Mucosa of gallbladder (tissue), 1 donor: ENCODE data around the gene UQCR10. TPM values are rescaled to one million over a fixed set of nuclear protein-coding genes. Genes with fewer than 3 reads are reported as not detected.
"Not testable (repeated sequence)": the region's sequence is repeated elsewhere in the genome, so short reads cannot be mapped to it uniquely, and the experiment has no call there.

Experiments
- DNase-seq: peaks from one replicate; pipeline ENCODE4 v3.0.0-alpha.2; 2020; ENCODE audit warnings: low spot score
- total RNA-seq: library from RNA; stranded (reverse); gene quantifications from one replicate; pipeline ENCODE4 v1.2.1, GENCODE V29; 2021
- donor health status: DM: no; HTN: no; CAD: no.

The UQCR10 gene
- total RNA-seq, 1 donor from 2014 or later, result 106 TPM

DNA sequence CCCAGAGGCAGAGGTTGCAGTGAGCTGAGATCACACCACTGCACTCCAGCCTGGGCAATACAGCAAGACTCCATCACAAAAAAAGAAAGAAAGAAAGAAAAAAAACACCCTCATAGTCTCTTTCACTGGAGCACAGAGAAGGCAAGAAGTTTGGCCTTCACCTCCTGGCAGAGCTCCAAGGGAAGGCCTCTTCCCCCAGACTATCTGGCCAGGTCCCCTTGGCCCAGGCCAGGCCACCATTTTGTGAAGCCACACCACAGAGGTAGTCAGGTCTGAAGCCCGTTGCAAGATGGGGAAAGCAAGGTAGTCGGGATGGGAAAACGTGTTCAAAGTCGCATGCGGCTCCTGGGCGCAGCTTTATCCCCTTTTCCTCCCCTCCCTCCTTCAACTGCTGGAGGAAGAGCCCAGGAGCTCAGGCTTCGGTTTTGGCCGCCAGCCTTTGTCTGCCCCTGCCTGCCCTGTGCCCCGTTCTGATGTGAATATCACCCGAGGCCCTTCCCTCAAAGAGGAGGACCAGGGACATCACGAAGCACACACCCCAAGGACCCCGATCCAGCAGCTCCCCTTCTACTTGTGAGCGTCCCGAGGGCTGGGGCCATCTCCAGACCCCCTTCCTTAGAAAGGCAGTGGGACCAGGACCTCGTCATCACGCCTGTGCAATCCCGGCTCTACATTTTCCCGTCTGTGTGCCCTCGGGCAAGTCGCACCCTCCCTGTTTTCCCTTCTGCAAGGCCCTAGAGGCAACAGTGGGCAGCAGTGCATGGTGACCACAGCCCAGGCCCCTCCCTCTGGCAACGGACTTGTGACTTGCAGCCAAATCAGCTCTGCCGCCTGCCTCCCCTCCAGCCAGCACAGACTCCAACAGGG is 29.7 kb upstream of the UQCR10 start:
- no peak for DNase-seq

- DNase-seq, result no peak
Observed at GRCh38 chr22:29738118-29738815, 28.9 kb upstream of the UQCR10 start.

GRCh38 chr22:29739346-29739875 is 27.8 kb upstream of the UQCR10 start:
- DNase-seq, result no peak

DNA sequence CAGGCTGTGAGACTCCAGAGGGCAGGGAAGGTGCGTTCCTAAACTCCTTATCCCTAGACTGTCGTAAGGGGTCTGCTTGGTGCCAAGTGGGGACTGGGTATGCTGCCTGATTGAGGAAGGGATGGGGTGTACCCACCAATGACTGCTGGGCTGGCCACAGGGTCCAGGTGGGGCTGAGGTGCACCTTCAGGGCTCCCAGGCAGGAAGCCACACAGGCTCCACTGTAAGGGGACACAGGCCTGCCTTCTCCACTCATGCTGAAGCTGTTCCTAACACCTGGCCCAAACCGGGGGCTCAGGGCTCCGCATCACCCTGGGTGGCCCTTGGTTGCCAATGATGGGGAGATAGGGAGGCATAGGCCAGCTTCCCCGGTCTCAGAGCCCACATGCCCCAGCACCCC is 27.0 kb upstream of the UQCR10 start:
- no peak for DNase-seq

- no peak for DNase-seq
Observed at GRCh38 chr22:29741926-29742325, 25.2 kb upstream of the UQCR10 start.

DNA sequence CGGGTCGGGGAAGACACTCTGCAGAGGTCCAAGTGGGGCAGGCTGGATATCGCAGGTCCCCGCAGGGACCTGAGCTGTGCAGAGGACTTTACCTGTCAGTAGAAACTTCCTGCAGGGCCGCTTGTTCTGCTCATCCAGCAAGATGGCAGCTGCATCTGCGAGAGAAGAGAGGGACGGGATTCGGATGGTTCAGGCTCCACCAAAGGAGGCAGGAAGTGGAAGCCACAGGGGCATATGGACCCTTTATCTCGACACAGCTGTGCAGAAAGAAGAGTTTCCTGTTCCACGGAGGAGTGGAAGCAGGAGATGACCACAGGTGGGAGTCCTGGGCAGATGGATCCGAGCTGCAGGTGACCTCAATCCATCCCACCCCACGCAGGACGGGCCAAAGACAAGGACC is 24.8 kb upstream of the UQCR10 start:
- DNase-seq, result no peak

- DNase-seq, result no peak
Observed at GRCh38 chr22:29744902-29745301, 22.3 kb upstream of the UQCR10 start.

- DNase-seq, result no peak
Observed at GRCh38 chr22:29747832-29748231, 19.3 kb upstream of the UQCR10 start.

- DNase-seq, result no peak
Observed at GRCh38 chr22:29748248-29748893, 18.8 kb upstream of the UQCR10 start.

GRCh38 chr22:29750029-29750428 is 17.1 kb upstream of the UQCR10 start:
- no peak for DNase-seq

DNA sequence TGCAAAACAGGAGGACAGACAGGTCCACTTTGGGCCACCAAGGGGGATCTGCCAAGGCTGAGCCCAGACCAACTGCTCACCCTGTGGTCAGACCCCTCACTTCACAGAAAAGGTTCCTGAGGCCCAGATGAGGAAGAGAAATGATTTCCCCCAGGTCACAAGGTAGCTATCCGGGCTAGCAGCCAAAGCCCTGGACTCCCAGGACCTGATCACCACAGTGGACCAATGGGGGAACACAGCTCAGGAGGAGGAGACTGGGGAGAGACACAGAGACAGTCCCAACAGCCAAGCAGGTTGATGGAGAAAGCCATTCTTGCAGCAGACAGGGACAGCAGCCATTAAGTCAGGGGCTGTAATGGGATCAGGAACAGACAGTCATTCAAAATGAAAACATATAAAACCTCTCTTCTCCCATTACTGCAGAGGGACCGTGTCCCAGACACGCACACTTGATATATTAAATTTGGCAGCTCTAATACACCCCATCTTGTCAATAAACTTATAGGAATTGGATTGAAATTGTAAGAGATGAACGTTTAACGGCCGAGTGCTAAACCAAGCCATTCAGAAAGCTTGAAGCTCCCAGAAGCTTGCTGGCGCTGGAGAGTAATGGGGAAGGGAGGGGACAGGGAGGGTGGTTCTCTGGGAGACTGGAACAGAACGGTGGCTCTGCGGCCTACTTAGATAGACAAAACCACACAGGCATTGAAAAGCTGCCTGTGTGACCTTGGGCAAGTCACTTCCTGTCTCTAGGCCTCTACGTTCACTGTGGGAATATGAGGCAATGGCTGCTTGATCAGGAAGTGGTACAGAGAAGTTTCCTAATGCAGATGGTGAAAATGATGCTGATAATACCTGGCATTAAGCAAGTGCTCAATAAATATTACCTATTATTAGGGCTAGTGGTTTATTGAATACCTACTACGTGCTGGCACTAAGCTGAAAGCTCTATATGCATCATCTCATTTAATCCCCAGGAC is 16.3 kb upstream of the UQCR10 start:
- no peak for DNase-seq

DNA sequence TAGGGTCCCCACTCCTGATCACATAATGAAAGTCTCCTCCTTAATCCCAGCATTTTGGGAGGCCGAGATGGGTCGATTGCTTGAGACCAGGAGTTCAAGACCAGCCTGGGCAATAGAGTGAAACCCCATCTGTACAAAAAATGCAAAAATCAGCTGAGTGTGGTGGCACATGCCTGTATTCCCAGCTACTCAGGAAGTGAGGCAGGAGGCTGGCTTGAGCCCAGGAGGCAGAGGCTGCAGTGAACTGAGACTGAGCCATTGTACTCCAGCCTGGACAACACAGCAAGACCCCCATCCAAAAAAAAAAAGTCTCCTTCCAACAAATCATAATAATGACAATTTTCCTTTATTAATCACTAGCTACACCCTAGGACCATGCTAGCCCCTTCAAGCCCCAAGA is 15.5 kb upstream of the UQCR10 start:
- no peak for DNase-seq

DNA sequence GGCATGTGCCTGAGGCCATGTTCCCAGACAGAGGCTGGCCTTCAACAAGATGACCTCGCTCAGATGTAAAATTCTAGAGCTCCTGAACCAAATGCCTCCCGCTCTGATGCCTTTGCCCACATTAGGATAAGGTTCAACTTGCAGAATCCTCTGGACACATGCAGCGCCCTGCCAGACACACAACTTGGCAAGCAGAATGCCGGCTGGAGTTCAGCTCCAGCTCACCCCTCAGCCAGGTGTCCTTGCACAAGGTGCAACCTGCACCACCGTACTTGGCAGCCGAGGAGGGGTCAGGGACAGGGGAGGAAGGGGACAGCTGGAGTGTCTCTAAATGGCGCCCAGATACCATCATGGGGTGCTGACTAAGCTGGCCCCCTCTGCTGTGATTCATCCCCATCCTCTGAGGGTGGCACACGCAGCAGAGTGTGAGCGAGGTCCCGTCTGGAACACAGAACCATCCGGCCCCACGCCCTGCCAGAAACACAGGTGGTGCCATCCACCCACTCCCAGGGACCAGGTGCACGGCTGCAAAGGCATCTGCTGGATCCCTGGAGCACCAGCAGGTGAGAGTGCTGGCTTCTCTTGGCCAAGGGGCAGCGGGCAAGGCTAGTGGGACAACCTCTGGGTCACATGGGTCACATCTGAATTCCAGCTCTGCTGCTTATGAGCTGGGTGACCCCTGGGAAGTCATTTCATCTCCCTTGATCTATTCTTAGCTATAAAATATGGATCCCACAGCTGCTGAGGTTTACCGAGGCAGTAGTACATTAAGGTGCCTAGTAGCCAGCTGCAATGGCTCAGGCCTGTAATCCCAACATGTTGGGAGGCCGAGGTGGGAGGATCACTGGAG is 13.1 kb upstream of the UQCR10 start:
- no peak for DNase-seq

- not testable (repeated sequence) for DNase-seq
Observed at GRCh38 chr22:29754658-29755395, 12.3 kb upstream of the UQCR10 start.

DNA sequence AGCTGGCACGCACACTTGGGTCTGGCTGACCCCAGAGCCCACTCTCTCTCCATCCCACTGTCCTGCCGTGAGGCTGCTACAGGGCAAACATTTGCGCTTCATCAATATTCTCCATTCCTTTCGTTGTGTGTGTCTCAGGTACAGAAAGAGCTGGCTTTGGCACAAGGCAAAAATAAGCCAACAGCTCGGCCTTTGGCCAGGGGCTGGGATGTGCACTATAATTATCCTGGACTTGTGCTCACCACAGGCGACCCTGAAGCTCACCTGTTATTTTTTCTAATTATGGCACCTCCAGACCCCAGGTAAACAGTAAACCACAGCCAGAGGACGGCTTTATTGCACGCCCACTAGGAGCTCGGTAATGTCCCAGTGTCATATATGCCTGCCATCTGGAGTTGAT is 11.3 kb upstream of the UQCR10 start:
- DNase-seq, result no peak

DNA sequence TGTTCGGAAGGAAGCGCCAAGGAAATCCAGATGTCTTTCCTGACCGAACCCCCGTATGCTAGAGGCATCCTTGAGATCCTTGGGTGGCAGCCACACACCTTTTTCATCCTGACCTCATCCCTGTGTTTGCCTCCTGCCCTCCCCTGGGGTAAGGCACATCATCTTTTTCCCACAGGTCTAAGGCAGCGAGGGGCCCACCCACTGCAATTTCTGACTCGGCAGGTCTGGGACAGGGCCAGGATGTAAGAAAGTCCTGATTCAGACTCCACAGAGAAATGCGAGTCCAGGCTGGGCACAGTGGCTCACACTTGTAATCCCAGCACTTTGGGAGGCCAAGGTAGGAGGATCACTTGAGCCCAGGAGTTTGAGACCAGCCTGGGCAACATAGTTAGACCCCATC is 10.8 kb upstream of the UQCR10 start:
- no peak for DNase-seq

- no peak for DNase-seq
Observed at GRCh38 chr22:29757096-29757495, 10.1 kb upstream of the UQCR10 start.

DNA sequence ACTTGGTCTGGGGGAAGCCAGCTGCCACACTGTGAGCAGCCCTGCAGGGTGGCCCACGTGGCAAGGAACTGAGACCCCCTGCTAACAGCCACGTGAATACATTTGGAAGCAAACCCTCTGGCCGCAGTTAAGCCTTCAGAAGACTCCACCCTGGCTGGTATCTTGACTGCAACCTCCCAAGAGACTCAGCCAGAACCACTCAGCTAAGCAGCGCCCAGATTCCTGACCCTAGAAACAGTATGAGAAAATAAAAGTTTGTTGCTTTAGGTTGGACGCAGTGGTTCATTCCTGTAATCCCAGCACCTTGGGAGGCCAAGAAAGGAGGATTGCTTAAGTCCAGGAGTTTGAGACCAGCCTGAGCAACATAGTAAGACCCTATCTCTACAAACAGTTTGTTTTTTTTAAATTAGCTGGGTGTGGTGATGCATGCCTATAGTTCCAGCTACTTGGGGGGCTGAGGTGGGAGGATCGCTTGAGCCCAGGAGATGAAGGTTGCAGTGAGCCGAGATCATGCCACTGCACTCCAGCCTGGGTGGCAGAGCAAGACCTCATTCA is 9.0 kb upstream of the UQCR10 start:
- DNase-seq, result no peak

DNA sequence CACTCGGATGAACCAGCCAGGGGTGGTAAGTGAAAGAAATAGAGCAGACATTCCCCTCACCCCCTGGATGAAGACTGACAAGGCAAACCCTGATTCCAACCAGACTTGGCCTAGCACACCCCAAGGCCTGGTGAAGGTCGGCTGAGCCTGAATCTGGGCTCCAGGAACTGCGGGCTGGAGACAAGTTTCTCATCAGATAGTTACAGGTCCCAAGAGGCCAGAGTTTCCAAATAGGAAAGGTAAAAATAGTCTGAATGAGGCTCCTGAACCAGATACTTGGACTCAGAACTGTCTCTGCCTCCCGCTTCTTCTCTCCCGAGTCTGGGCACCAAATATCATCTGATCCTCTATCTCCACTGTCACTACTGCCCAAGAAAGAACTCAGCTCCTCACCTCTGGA is 8.2 kb upstream of the UQCR10 start:
- no peak for DNase-seq
